Measurements from ENCODE around the gene DTNBP1. TPM values are rescaled to one million over a fixed set of nuclear protein-coding genes. Genes with fewer than 3 reads are reported as not detected.
A peak's percentile ranks its signal among the peaks of the same experiment; 100 is the strongest.

Gene DTNBP1
- total RNA-seq, 1 donor from 2014 or later: 11.0 TPM

GRCh38 chr6:15643542-15643941, 19.3 kb downstream of the DTNBP1 start:
- DNase-seq (ENCODE audit: low read depth): no peak
- Histone ChIP-seq H3K27me3 (ENCODE audit: control insufficient read depth, insufficient read depth, low read length) (no peaks in the 10 kb centered on the region), H3K4me3 (ENCODE audit: low read depth, low read length) (no peak overlapping the region), H3K36me3 (ENCODE audit: control insufficient read depth, insufficient read depth, low read length) (peaks cover 2% of the 10 kb centered on the region)
- no peak for TF ChIP-seq CTCF (IDR thresholded peaks at IDR 0.05; ENCODE audit: insufficient read depth, low read length, poor library complexity, severe bottlenecking)

GRCh38 chr6:15642276-15642675, 20.6 kb downstream of the DTNBP1 start:
- H3K36me3 ChIP-seq (ENCODE audit: control insufficient read depth, insufficient read depth, low read length): peaks cover 2% of the 10 kb centered on the region
- H3K4me3 ChIP-seq (ENCODE audit: low read depth, low read length): no peak overlapping the region
- H3K27me3 ChIP-seq (ENCODE audit: control insufficient read depth, insufficient read depth, low read length): no peaks in the 10 kb centered on the region
- TF ChIP-seq CTCF (IDR thresholded peaks at IDR 0.05; ENCODE audit: insufficient read depth, low read length, poor library complexity, severe bottlenecking): peak; percentile 20
- DNase-seq (ENCODE audit: low read depth): no peak

GRCh38 chr6:15638373-15638772, 24.5 kb downstream of the DTNBP1 start:
- TF ChIP-seq CTCF (IDR thresholded peaks at IDR 0.05; ENCODE audit: insufficient read depth, low read length, poor library complexity, severe bottlenecking): no peak
- Histone ChIP-seq H3K36me3 (ENCODE audit: control insufficient read depth, insufficient read depth, low read length) (peaks cover 2% of the 10 kb centered on the region), H3K27me3 (ENCODE audit: control insufficient read depth, insufficient read depth, low read length) (no peaks in the 10 kb centered on the region), H3K4me3 (ENCODE audit: low read depth, low read length) (no peak overlapping the region)
- no peak for DNase-seq (ENCODE audit: low read depth)

- no peak for TF ChIP-seq CTCF (IDR thresholded peaks at IDR 0.05; ENCODE audit: insufficient read depth, low read length, poor library complexity, severe bottlenecking)
- Histone ChIP-seq H3K27me3 (ENCODE audit: control insufficient read depth, insufficient read depth, low read length) (no peaks in the 10 kb centered on the region), H3K36me3 (ENCODE audit: control insufficient read depth, insufficient read depth, low read length) (no peaks in the 10 kb centered on the region), H3K4me3 (ENCODE audit: low read depth, low read length) (no peak overlapping the region)
- DNase-seq (ENCODE audit: low read depth): no peak
These were observed 31.4 kb downstream of the DTNBP1 start for GRCh38 chr6:15631432-15631831.

GRCh38 chr6:15630202-15630601, 32.6 kb downstream of the DTNBP1 start:
- Histone ChIP-seq H3K27me3 (ENCODE audit: control insufficient read depth, insufficient read depth, low read length) (no peaks in the 10 kb centered on the region), H3K36me3 (ENCODE audit: control insufficient read depth, insufficient read depth, low read length) (no peaks in the 10 kb centered on the region), H3K4me3 (ENCODE audit: low read depth, low read length) (no peak overlapping the region)
- TF ChIP-seq CTCF (IDR thresholded peaks at IDR 0.05; ENCODE audit: insufficient read depth, low read length, poor library complexity, severe bottlenecking): no peak
- no peak for DNase-seq (ENCODE audit: low read depth)

- Histone ChIP-seq H3K4me3 (ENCODE audit: low read depth, low read length) (no peak overlapping the region), H3K36me3 (ENCODE audit: control insufficient read depth, insufficient read depth, low read length) (no peaks in the 10 kb centered on the region), H3K27me3 (ENCODE audit: control insufficient read depth, insufficient read depth, low read length) (no peaks in the 10 kb centered on the region)
- DNase-seq (ENCODE audit: low read depth): no peak
- TF ChIP-seq CTCF (IDR thresholded peaks at IDR 0.05; ENCODE audit: insufficient read depth, low read length, poor library complexity, severe bottlenecking): no peak
These were observed 33.3 kb downstream of the DTNBP1 start for GRCh38 chr6:15629487-15629886.

Data from kidney epithelial cell (primary cell).